Smooth muscle cell of the umbilical artery (primary cell): ENCODE results near the gene CEP83. TPM values are rescaled to one million over a fixed set of nuclear protein-coding genes. Genes with fewer than 3 reads are reported as not detected.

Source experiments
- total RNA-seq: library from RNA; depleted of rRNA; stranded (reverse); fragments of >200 nt; gene quantifications from 2 replicates; pipeline ENCODE4 v1.2.3, GENCODE V29; 2014

CEP83 gene
- total RNA-seq: 8.6 and 16.5 TPM in 2 replicates

GRCh38 chr12:94459728-94460615 is at the start of gene CEP83:
TSS of gene CEP83 (minus strand) at chr12:94459867. CDS start at chr12:94412490, 47,377 bp downstream.

Other genes starting within 250 kb of the CEP83 start
- gene TMCC3, start 190.7 kb upstream of the CEP83 start, total RNA-seq: 5.9 and 9.3 TPM in 2 replicates